ENCODE measurements around the gene SNTG2. TPM values are rescaled to one million over a fixed set of nuclear protein-coding genes. Genes with fewer than 3 reads are reported as not detected.

SNTG2 gene
- polyA plus RNA-seq, 1 experiment: 0.31 TPM

DNA sequence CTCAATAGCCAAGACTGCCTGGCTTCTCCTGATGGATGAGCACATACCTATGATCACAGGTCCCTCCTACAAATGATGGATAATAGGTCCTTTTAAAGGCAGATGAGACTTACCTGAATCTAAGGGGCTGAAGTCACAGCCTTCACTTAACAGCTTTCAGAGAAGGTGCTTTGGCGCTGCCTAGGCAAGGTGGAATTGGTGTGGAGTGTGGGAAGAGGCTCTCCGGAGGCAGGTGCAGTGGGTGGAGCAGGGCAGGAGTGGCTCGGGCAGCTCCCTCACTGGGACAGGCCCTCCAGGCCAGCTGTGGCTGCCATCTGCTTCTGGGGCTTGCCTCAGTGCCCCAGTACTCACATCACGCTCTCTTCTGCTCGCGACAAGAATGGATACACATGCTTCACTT, 363.6 kb downstream of the SNTG2 start:
- Histone ChIP-seq H3K36me3 (ENCODE audit: control insufficient read depth, insufficient read depth, low read length) (no peaks in the 10 kb centered on the region), H3K4me3 (ENCODE audit: low read depth, low read length) (no peak overlapping the region), H3K27me3 (ENCODE audit: control insufficient read depth, insufficient read depth, low read length) (no peaks in the 10 kb centered on the region)
- POLR2A ChIA-PET: no interaction called here
- TF ChIP-seq, protein P1, sequence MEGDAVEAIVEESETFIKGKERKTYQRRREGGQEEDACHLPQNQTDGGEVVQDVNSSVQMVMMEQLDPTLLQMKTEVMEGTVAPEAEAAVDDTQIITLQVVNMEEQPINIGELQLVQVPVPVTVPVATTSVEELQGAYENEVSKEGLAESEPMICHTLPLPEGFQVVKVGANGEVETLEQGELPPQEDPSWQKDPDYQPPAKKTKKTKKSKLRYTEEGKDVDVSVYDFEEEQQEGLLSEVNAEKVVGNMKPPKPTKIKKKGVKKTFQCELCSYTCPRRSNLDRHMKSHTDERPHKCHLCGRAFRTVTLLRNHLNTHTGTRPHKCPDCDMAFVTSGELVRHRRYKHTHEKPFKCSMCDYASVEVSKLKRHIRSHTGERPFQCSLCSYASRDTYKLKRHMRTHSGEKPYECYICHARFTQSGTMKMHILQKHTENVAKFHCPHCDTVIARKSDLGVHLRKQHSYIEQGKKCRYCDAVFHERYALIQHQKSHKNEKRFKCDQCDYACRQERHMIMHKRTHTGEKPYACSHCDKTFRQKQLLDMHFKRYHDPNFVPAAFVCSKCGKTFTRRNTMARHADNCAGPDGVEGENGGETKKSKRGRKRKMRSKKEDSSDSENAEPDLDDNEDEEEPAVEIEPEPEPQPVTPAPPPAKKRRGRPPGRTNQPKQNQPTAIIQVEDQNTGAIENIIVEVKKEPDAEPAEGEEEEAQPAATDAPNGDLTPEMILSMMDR (IDR thresholded peaks at IDR 0.05; ENCODE audit: insufficient read depth, low read depth, low read length): no peak
- CTCF ChIA-PET: no interaction called here
- DNase-seq (ENCODE audit: low read depth): no peak

DNA sequence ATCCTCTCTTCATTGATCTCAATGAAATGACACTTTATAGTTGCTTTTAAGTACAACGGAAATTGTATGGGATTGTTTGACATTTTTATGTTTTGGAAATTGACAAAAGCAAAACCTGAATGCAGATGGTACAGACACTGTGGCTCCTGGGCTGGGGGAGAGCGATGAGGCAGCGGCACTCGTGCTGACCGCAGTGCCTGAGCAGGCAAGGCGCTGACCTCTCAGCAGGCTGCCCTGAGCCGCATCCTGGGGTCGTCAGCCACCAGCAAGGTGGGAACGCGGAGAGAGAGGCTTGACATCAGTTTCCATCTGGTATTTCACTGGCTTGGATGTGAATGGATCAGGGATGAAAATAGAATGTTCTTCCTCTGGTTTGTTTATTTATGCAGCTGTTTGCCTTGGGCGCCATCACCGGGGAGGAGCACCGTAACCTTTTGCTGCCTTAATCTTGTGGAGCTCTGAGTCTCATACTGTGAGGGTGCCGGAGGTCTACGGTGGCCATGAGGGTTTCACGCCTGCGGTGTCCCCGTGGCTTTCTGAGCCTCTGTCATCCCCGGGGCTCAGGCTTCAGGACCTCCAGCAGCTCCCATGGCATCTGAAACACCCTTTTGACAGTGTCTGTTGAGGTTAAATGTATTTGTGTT, 367.8 kb downstream of the SNTG2 start:
- Histone ChIP-seq H3K27me3 (ENCODE audit: control insufficient read depth, insufficient read depth, low read length) (no peaks in the 10 kb centered on the region), H3K36me3 (ENCODE audit: control insufficient read depth, insufficient read depth, low read length) (no peaks in the 10 kb centered on the region), H3K4me3 (ENCODE audit: low read depth, low read length) (no peak overlapping the region)
- ChIA-PET CTCF (no interaction called here), POLR2A (no interaction called here)
- DNase-seq (ENCODE audit: low read depth): no peak
- TF ChIP-seq, protein P1 (IDR thresholded peaks at IDR 0.05; ENCODE audit: insufficient read depth, low read depth, low read length): no peak

DNA sequence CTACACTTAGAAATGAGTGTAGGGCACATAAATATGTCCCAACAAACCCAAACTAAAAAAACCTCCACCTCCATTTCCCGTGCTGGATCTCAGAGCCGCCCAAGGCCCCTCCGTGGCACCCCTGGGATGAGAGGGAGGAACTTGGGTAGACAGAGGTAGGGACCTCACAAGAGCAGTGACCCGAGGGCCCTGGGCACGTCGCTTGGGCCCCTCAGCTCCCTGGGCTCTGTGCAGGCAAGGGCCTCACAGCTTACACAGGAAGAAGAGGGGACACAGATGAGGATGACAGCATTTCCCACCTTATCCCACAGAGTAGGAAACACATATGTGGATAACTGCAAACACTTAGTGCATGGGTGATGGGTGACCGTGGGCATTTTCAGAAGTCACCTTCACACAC, 368.7 kb downstream of the SNTG2 start:
- no peaks in the 10 kb centered on the region for H3K36me3 ChIP-seq (ENCODE audit: control insufficient read depth, insufficient read depth, low read length)
- POLR2A ChIA-PET: no interaction called here
- H3K4me3 ChIP-seq (ENCODE audit: low read depth, low read length): no peak overlapping the region
- TF ChIP-seq, protein P1 (IDR thresholded peaks at IDR 0.05; ENCODE audit: insufficient read depth, low read depth, low read length): no peak
- H3K27me3 ChIP-seq (ENCODE audit: control insufficient read depth, insufficient read depth, low read length): no peaks in the 10 kb centered on the region
- DNase-seq (ENCODE audit: low read depth): no peak
- CTCF ChIA-PET: no interaction called here

DNA sequence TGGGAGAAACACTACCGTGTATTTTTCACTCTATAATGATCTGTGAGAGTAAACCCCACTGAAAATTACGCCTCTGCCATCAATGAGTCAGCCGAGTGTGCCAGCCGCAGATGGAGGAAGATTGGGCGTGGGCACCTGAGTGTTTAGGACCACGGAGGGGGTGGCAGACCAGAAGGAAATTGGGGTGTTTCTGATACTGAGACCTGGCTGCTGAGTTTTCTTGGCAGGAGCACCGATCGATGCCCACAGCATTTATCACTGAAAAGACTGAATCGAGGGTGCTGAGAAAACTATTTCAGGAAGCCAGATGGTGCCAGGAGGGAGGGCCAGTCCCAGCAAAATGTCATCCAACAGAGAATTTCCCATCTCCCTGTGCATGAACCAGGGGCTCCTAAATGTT, 370.7 kb downstream of the SNTG2 start:
- Histone ChIP-seq H3K36me3 (ENCODE audit: control insufficient read depth, insufficient read depth, low read length) (no peaks in the 10 kb centered on the region), H3K27me3 (ENCODE audit: control insufficient read depth, insufficient read depth, low read length) (no peaks in the 10 kb centered on the region), H3K4me3 (ENCODE audit: low read depth, low read length) (no peak overlapping the region)
- no peak for DNase-seq (ENCODE audit: low read depth)
- TF ChIP-seq, protein P1 (IDR thresholded peaks at IDR 0.05; ENCODE audit: insufficient read depth, low read depth, low read length): no peak
- ChIA-PET POLR2A (no interaction called here), CTCF (no interaction called here)

DNA sequence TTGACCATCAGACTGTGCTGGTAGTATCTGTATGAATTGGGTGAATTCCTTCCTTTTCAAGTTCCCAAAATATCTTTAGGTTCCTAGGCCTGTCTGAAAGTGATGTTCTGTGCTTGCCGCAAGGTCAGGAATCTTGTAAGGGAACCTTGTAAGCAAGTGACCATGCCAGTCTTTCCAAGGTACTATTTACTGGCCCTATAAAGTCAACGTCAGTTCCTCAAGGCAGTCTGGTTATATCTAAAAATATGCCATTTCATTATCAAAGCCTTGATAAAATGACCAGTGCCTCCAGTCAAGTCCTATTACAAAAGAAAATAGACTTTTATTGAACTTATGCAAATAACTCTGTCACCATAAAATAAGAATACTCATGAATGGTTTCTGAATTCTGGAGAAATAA, 374.2 kb downstream of the SNTG2 start:
- H3K4me3 ChIP-seq (ENCODE audit: low read depth, low read length): no peak overlapping the region
- DNase-seq (ENCODE audit: low read depth): no peak
- TF ChIP-seq, protein P1 (IDR thresholded peaks at IDR 0.05; ENCODE audit: insufficient read depth, low read depth, low read length): no peak
- ChIA-PET CTCF (no interaction called here), POLR2A (no interaction called here)
- no peaks in the 10 kb centered on the region for H3K27me3 ChIP-seq (ENCODE audit: control insufficient read depth, insufficient read depth, low read length)
- no peaks in the 10 kb centered on the region for H3K36me3 ChIP-seq (ENCODE audit: control insufficient read depth, insufficient read depth, low read length)

Measured in BJ (cell line).